GM19025 (cell line): ENCODE data around the gene TBX18.

Source experiments
- ATAC-seq: cut with Tn5 transposase; IDR thresholded peaks from one replicate; pipeline ENCODE4 v1.9.1; 2021; ENCODE audit warnings: mild to moderate bottlenecking, low read depth, moderate library complexity; ENCODE audit not compliant: unreplicated experiment

TBX18 gene

DNA sequence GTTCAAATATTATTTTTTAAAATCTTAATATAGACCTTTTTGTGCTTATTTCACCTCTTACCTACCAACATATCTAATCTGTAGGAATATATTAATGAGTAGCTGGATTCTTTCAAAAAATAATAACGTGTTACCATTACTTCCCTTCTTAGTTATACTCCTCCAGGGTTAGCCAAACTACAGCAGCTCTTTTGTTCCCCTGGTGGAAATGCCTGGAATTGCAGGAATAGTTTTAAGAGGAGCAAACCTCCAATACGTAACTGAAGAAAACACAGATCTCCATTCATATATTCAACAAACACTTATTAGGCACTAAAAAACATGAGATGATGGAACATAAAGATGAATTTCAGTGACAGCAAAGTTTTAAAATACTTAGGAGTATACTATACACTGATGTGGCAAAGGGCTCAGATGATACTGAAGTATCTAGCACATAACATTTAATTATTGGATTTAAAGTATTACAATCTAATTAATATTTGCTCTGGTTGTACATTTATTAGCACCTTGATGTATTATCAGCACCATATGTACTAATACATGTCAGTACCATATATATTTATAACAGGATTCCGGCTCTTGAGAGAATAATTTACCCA is 78.3 kb downstream of the TBX18 start:
- no peak for ATAC-seq

DNA sequence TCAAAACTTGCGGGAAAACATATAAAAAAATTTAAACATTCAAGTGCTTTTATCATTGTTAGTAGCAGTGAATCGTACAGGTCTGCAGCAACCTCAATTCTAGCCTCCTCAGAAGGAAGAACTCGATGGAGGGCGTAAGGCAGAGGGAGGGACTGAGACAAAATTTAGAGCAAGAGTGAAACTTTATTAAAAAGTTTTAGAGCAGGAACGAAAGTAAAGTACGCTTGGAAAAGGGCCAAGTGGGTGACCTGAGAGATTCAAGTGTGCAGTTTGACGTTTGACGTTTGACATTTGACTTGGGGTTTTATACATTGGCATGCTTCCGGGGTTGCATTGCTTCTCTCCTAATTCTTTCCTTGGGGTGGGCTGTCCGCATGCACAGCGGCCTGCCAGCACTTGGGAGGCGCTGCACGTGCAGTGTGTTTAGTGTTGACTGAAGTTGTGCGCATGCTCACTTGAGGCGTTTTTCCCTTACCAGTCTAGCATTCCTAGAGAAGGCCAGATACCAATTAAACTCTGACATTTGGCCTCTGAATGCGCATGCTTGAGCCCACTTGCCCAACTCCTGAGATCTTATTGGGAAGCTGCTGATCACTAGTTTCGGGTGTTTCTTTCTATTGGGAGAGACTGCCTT is 82.6 kb downstream of the TBX18 start:
- no peak for ATAC-seq

DNA sequence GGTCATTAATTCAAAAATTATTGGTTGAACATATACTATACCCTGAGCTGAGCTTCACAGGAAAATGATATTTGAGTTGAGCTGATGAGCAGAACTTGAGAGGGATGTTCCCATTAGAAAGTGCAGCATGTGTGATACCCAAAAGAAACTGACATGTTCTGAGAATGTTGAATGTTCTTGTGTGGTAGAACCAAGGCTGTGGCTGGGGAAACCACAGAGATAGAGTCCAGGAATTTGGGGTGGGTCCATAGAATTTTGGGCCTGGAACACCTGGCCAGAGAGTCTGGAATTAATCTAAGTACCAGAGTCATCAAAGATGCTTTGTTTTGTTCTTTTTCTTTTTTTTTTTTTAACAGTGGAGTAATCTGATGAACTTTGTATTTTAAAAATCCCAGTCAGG is 88.7 kb downstream of the TBX18 start:
- no peak for ATAC-seq

DNA sequence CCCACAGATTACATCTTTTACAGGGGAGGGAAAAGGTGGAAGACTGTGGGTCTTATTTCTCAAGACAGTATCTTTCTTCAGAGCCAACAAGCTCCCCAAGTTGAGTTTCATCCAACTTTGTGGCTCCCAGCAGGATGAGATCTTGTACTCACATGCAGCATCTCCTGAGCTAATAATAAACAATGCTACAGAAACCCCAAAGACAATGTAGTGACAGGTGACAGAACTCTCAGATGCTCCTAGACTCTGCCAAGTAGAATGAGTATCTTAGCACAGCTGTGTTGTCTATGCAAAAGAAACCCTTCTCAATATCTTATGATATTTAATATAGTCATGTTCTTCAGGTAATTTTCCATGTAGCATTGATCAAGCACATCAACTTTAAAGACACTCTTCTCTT is 90.0 kb downstream of the TBX18 start:
- ATAC-seq: no peak

DNA sequence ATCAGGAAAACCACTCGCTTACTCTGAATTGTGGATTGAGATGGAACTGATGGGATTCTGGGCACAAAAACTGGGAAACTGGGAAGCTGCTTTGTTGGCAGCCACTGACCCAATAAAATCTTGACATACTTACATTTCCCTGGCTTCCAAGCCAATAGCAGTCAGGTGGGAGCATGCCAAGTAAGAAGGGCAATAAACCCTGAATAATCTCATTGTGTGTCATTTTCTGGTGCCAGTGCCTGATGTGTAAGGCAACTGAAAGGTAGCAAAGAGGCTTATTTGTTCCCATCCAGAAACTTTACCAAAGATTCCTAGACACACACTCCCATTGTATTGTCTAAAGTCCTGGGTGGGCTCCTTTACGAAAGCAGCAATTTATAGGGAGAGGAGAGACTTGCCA is 93.2 kb downstream of the TBX18 start:
- ATAC-seq: no peak

DNA sequence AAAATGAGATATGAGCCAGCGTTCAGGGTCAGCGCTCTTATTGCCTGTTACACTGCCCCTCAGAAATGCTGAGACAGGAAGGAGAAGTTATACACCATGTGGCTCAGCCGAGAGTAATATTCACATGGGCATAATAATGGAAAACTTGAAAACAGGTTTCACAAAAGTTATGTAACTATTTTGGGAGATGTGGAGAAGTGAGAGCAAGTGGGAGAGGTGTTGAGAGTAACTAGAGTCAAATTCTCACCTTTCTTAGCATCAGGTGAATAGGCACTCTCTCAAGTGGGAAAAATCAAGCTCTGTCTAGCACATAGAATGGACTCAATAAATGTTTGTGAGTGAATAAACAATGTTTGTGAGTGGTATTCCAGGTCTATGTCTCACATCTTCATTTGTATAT is 94.5 kb downstream of the TBX18 start:
- ATAC-seq: no peak

DNA sequence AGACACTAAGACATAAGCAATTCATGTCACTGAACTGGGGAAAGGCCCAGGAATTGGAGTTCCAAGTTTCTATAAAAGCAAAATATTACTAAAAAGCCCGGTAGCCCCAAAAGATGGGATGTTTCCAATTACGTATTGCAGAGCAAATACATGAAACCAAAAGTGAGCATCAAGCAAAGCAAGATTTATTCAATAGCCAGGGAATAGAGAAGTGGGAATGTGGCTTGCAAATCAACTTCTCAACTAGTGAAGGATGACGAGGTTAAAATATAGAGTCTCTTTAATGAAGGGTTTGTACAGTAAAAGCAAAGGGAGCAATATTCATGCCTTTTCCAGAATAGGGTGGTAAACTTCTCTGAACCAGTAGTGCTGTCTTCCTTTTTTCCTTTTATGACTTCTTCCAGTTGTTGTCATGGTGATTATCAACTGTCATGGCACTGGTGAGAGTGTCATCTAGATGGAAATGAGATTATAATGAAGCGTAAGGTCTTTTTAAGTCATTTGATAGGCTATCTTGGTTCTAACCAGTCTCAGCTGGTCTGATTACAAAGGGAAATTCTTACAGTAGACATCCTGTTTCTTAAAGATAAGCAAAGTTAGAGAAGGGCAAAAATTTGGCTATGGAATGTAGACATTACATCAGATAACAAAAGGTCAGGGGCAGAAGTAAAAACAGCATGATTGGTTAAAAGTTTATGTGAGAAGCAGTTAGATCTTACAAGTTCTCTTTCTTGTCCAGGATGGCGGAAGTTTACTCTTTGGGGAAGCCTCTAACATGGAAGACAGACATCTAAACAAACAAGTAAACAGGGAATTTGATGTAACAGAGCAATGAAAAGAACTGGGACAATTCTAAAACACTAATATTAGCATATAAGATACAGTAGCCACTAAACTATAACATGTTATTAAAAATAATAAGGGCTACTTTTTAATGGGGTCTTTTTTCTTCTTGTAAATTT is 96.9 kb downstream of the TBX18 start:
- ATAC-seq: no peak

DNA sequence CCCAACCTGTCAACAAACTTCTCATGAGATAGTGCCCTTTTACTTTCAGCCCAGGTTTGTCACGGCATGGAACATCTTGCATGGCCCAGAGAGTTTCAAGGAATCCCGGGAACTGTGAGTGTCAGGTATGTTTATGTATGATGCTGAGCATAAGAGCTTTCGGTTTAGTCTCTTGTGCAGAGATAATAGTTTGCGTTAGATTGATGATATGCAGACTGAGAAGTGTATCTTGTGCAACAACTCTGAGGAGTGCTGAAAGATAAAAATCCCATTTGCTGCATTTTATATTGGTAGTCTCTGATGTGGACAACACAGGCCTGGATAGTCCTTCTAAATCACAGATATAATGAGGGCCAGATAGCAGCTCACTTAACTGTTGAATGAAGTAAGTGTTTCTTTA is 99.0 kb downstream of the TBX18 start:
- ATAC-seq: no peak

DNA sequence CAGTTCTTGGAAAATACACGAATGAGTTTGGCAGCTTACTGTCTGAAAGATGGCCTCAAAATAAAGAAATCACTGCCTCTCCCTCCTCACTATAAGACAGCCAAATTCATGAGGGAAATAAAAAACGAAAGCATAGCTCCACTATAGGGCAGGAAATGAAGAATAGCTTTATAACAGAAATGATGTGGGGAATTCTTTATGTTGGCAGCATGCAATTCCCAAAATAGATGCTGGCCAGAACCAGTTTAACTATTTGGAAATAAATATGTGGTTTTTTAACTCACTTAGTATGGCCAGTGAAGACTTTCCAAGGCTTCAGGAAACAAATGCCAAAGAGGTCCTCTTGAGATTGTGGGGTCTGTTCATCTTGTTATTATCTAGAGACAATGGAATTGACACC is 100.5 kb downstream of the TBX18 start:
- ATAC-seq: no peak

DNA sequence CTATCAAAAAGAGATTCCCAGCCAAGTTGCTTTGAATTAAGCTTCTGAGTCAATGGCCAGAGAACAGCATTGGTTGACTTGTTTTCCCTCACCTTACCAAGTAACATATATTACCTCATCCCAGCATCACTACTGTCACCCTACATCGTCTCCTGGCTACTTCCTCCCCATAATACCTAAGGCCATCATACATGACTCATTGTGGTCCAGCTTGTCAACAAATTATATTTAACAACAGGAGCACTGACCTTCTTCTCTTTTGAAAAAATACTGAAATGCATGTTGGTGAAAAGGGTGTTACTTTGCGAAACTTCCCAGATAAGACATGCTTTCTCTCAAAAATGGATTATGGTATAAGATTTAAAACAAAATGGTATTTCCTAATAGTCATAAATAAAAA is 106.9 kb downstream of the TBX18 start:
- ATAC-seq: no peak

DNA sequence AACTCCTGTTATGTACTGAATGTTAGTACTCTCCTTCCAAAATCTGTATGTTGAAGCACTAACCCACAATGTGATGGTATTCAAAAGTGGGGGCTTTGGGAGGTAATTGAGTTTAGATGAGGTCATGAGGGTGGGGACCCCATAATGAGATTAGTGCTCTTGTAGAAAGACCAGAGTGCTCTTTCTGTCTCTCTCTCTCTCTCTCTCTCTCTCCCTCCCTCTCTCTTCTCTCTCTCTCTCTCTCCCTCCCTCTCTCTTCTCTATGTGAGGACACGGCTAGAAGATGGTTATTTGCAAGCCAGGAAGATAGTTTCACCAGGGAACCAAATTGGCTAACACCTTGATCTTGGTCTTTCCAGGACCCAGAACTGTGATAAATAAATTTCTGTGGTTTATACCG is 107.4 kb downstream of the TBX18 start:
- ATAC-seq: no peak

DNA sequence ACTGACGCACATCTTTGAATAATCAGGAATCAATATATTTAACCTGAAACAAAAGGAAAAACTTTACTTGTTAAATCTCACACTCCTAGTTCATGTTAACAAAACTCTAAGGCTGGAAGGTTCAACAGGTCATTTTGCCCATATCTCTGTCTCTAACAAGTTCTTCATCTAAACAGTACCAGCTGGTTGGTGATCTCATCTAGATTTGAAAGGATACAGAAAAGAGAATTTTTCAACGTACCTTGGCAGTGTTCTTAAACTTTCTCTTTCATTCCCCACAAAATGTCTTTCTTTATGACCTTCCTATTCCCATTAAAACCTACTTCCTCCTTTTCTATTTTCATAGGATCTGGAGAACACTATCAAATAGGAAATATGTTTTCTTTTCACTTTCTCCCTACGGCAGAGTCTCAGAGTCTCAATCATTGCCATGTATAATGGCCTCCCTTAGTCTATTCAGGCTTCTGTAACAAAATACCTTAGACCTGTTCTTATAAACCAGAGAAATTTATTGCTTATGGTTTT is 111.3 kb downstream of the TBX18 start:
- no peak for ATAC-seq

DNA sequence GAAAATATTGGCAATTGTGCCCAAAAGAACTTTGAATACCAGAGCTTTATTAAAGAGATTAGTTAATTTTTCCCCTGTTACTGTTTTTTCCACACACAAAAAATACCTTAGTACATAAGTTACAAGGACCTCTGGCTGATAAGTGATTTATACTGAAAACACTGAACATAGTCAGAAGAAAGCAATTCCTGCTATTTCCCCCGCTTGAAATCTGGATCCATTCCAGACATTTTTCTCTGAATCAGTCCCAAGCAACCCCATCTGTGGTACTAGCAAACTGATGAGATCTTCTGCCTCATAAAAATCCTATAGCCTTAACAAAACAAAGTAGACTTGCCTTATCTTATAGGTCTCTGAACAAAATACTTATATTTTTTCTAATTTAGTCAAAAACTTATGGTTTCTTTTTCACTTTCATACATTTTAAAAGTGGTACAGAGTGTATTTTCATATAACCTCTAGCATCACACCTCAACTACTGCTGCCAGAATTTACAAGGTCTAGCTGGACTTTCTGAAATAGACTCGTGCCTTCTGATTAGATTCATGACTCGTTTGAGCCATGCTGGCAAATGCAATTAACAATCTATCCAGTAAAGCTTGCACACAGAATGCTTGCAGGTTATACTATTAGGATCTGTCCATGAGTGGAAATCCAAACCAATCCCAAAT is 111.9 kb downstream of the TBX18 start:
- no peak for ATAC-seq

DNA sequence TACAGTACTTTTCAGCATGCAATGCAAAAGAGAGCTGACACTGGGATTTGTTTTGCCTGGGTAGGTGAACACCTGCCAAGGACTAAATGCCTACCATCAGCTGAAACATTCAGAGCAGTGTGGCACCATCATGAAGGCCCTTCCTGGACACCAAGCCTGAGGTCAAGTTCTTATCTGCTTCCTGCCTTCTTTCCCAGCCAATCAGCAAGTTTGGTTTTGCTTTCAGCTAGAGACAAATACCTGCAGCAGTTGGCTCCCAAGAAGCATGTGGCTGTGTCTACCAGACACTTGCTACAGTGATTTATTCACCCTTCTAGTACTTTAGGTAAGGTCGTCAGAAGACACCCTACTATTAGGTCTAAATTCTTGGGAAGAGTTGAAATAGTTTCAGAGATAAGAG is 112.8 kb downstream of the TBX18 start:
- no peak for ATAC-seq

DNA sequence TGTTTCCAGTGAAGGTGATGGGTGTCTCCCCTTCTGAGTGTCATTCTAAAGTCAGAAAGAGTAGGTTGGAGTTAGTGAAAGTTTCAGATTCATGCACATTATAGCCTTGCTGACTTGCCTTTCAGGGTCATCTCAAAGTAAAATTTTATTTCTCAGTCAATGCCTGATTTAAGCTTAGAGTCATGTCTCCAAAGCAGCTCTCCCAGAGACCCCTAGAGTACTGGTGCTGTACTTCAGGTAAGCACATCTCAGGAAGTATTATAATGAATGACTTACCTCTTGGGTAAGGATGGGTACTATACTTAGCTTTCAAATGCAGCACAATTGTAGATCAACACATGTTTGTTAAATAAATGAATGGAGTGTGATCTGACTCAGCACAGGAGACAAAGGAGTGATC is 116.0 kb downstream of the TBX18 start:
- no peak for ATAC-seq

DNA sequence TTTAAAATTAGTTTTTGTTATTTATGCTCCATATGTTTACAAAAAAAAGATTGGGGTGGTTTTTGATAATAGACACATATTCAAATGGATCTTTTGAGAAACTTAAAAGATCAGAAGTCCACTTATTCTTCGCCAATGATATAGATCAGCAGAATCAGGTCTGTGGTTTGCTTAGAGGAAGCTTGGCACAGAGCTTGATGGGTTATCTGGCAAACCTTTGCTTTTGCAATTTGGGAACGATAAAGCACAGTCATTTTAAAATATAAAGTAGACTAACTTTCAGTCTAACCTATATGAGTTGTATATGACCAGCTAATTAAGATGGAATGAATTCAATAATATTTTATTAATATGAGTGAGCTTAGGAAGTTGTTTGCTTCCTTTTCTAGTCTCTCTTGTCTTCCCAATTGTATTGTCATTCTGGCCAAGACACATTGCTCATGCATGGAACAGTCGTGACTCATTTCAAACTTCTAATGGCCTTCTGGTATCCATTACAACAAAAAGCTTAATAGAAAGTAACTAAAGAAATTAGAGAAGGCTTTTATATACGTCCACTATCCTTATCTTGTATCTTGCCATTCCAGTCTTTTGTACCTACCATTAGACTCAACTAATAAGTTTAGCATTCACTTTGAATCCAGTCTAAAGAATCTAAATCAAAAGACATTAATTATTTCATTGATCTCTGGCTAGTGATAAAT is 118.7 kb downstream of the TBX18 start:
- no peak for ATAC-seq

DNA sequence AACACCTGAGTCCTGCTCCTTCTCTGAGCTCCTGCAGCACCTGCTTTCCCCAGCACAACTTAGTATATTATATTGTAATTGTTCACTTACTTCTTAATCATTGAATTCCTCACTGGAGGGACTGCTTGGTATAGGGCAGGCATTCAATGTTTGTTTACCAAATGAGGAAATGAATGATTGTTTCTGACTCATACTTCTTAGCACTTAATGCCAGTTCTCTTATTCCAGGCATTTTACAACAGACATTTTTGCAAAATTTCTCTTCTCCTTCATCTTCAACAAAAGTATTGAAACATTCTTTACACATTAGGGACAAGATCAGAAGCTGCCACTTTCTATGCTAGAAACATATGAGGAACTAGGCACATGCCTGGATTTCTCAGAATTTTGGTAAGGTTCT is 119.4 kb downstream of the TBX18 start:
- no peak for ATAC-seq

DNA sequence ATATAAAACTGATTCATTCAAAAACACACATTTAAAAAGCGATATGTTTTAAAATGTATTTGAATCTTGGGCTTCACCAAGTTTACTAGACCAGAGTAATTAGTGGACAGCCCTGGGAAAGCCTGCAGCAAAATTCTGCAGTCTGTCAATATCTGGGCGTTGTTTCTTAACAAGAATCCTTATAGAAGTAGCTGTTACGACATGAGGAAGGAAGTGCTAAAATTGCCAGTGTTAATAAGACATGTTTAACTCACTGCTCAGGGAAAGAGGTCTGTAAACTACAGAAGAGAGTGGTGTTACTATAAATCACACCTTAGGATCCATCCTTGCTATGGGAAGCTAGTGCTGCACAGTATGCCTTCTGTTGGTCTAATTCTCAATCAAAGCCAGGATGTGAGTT is 120.6 kb downstream of the TBX18 start:
- ATAC-seq: no peak

DNA sequence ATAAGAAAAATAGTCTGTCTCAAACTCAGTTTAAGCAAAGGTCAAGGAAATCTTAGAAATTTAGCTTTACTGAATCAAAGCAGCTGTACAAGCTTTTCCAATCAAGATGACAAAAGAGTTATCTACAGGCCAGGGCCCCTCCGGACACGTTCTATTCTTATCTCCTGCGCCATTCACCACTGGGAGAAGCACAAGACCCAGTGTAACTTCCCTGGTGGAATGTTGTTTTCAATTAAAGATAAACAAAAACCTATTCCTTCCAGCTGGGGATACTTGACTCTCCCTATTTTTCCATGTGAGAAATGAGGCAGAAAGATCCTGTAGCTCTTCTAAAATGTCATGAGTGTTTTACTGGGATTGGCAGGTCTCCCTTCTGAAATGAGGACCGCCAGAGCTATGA is 123.3 kb downstream of the TBX18 start:
- no peak for ATAC-seq

DNA sequence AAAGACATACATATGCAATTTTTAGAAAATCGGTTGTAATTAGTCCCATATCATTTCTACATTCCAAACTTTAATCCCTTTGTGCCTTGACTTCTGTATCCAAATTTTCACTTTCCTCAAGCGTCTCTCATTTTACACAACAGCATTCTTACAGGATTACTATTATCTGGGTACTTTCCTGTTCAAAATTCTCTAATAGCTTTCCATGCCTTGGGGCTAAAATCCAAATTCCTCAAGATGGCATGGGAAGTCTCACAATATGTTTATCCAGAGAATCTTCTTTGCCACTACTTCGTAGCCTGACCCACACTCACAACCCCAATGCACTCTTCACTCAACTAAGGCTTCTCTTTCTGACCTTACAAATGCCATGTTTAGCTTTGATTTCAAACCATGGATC is 125.0 kb downstream of the TBX18 start:
- ATAC-seq: no peak
